ENCODE results near the gene NPW.
"Not testable (repeated sequence)": the region's sequence is repeated elsewhere in the genome, so short reads cannot be mapped to it uniquely, and the experiment has no call there.

NPW gene

GRCh38 chr16:2007081-2007836 lies 12.3 kb upstream of the NPW start:
- DNase-seq (ENCODE audit: low read depth in 1 of 2, low spot score in 1 of 2), result no peak
- in situ Hi-C loops (cut with HindIII; ENCODE audit: low pct_unique_long_range_greater_than_20kb, low sequenced_read_pairs), result no loop called here
- TF ChIP-seq JUND (IDR thresholded peaks at IDR 0.05; ENCODE audit: low read depth), result no peak

- in situ Hi-C loops (cut with HindIII; ENCODE audit: low pct_unique_long_range_greater_than_20kb, low sequenced_read_pairs), result no loop called here
- no peak for TF ChIP-seq JUND (IDR thresholded peaks at IDR 0.05; ENCODE audit: low read depth)
- peak in 1 of 2 experiments; percentile 74 for DNase-seq (ENCODE audit: low read depth in 1 of 2, low spot score in 1 of 2)
These were observed 11.5 kb upstream of the NPW start for GRCh38 chr16:2008009-2008526.

- peak in 1 of 2 experiments; percentile 63 for DNase-seq (ENCODE audit: low read depth in 1 of 2, low spot score in 1 of 2)
- in situ Hi-C loops (cut with HindIII; ENCODE audit: low pct_unique_long_range_greater_than_20kb, low sequenced_read_pairs), result no loop called here
- no peak for TF ChIP-seq JUND (IDR thresholded peaks at IDR 0.05; ENCODE audit: low read depth)
These were observed 10.9 kb upstream of the NPW start for GRCh38 chr16:2008631-2009163.

- DNase-seq (ENCODE audit: low read depth in 1 of 2, low spot score in 1 of 2), result no peak
- TF ChIP-seq JUND (IDR thresholded peaks at IDR 0.05; ENCODE audit: low read depth), result no peak
- in situ Hi-C loops (cut with HindIII; ENCODE audit: low pct_unique_long_range_greater_than_20kb, low sequenced_read_pairs), result no loop called here
These were observed 10.3 kb upstream of the NPW start for GRCh38 chr16:2009164-2009711.

GRCh38 chr16:2009791-2010510 lies 9.6 kb upstream of the NPW start, which contains the start of gene ZNF598:
TSS of gene ZNF598 (minus strand) at chr16:2009821.
- TF ChIP-seq JUND (IDR thresholded peaks at IDR 0.05; ENCODE audit: low read depth), result no peak
- DNase-seq (ENCODE audit: low read depth in 1 of 2, low spot score in 1 of 2), result peak; percentile 86 to 90
- in situ Hi-C loops (cut with HindIII; ENCODE audit: low pct_unique_long_range_greater_than_20kb, low sequenced_read_pairs), result no loop called here

GRCh38 chr16:2011726-2012125 lies 7.9 kb upstream of the NPW start:
- in situ Hi-C loops (cut with HindIII; ENCODE audit: low pct_unique_long_range_greater_than_20kb, low sequenced_read_pairs); DNase-seq (ENCODE audit: low read depth in 1 of 2, low spot score in 1 of 2): not testable (repeated sequence)

GRCh38 chr16:2013527-2013926 lies 6.1 kb upstream of the NPW start:
- no peak for DNase-seq (ENCODE audit: low read depth in 1 of 2, low spot score in 1 of 2)
- no peak for TF ChIP-seq JUND (IDR thresholded peaks at IDR 0.05; ENCODE audit: low read depth)
- in situ Hi-C loops (cut with HindIII; ENCODE audit: low pct_unique_long_range_greater_than_20kb, low sequenced_read_pairs), result no loop called here

GRCh38 chr16:2015117-2015946 lies 4.3 kb upstream of the NPW start:
- peak in 1 of 2 experiments; percentile 86 for DNase-seq (ENCODE audit: low read depth in 1 of 2, low spot score in 1 of 2)
- TF ChIP-seq JUND (IDR thresholded peaks at IDR 0.05; ENCODE audit: low read depth), result no peak
- in situ Hi-C loops (cut with HindIII; ENCODE audit: low pct_unique_long_range_greater_than_20kb, low sequenced_read_pairs), result no loop called here

- DNase-seq (ENCODE audit: low read depth in 1 of 2, low spot score in 1 of 2), result no peak
- in situ Hi-C loops (cut with HindIII; ENCODE audit: low pct_unique_long_range_greater_than_20kb, low sequenced_read_pairs), result no loop called here
These were observed 3.7 kb upstream of the NPW start for GRCh38 chr16:2015947-2016208.

GRCh38 chr16:2016407-2016922 lies 3.1 kb upstream of the NPW start:
- no peak for TF ChIP-seq JUND (IDR thresholded peaks at IDR 0.05; ENCODE audit: low read depth)
- no peak for DNase-seq (ENCODE audit: low read depth in 1 of 2, low spot score in 1 of 2)
- in situ Hi-C loops (cut with HindIII; ENCODE audit: low pct_unique_long_range_greater_than_20kb, low sequenced_read_pairs), result no loop called here

More at GRCh38 chr16:2015947-2016208, 3.7 kb upstream of the NPW start:
- TF ChIP-seq JUND (IDR thresholded peaks at IDR 0.05; ENCODE audit: low read depth), result no peak

GRCh38 chr16:2019921-2020831 lies 591 bp downstream of the NPW start:
- DNase-seq (ENCODE audit: low read depth in 1 of 2, low spot score in 1 of 2), result no peak
- in situ Hi-C loops (cut with HindIII; ENCODE audit: low pct_unique_long_range_greater_than_20kb, low sequenced_read_pairs), result no loop called here
- TF ChIP-seq JUND (IDR thresholded peaks at IDR 0.05; ENCODE audit: low read depth), result no peak
